Measurements from ENCODE around the gene RBMS3. TPM values are rescaled to one million over a fixed set of nuclear protein-coding genes. Genes with fewer than 3 reads are reported as not detected.

Gene RBMS3
- total and polyA plus RNA-seq, 2 of the 8 experiments (the other 6 are each of a cell fraction or from before 2014, with no cell fraction given) = 3.7 to 6.9 TPM

DNA sequence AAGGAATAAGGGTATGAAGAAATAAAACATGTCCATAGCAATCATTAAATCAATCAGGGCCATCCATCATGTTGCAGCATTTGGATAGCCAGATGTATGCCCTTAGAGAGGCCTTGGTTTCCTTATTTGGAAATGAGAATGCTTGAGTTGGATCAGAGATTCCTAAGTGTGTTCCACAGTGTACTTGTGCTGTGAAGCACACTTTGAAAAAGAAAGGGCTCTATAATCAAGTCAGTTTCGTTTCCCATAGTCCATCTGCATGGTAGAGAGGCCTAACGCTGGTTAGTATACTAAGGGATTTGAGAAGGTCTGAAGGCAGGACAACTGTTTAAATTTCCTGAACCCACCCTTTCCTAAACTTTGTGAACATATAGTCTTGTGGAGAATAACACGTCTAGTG is 30.9 kb downstream of the RBMS3 start (continued):
- TF ChIP-seq, protein P1, sequence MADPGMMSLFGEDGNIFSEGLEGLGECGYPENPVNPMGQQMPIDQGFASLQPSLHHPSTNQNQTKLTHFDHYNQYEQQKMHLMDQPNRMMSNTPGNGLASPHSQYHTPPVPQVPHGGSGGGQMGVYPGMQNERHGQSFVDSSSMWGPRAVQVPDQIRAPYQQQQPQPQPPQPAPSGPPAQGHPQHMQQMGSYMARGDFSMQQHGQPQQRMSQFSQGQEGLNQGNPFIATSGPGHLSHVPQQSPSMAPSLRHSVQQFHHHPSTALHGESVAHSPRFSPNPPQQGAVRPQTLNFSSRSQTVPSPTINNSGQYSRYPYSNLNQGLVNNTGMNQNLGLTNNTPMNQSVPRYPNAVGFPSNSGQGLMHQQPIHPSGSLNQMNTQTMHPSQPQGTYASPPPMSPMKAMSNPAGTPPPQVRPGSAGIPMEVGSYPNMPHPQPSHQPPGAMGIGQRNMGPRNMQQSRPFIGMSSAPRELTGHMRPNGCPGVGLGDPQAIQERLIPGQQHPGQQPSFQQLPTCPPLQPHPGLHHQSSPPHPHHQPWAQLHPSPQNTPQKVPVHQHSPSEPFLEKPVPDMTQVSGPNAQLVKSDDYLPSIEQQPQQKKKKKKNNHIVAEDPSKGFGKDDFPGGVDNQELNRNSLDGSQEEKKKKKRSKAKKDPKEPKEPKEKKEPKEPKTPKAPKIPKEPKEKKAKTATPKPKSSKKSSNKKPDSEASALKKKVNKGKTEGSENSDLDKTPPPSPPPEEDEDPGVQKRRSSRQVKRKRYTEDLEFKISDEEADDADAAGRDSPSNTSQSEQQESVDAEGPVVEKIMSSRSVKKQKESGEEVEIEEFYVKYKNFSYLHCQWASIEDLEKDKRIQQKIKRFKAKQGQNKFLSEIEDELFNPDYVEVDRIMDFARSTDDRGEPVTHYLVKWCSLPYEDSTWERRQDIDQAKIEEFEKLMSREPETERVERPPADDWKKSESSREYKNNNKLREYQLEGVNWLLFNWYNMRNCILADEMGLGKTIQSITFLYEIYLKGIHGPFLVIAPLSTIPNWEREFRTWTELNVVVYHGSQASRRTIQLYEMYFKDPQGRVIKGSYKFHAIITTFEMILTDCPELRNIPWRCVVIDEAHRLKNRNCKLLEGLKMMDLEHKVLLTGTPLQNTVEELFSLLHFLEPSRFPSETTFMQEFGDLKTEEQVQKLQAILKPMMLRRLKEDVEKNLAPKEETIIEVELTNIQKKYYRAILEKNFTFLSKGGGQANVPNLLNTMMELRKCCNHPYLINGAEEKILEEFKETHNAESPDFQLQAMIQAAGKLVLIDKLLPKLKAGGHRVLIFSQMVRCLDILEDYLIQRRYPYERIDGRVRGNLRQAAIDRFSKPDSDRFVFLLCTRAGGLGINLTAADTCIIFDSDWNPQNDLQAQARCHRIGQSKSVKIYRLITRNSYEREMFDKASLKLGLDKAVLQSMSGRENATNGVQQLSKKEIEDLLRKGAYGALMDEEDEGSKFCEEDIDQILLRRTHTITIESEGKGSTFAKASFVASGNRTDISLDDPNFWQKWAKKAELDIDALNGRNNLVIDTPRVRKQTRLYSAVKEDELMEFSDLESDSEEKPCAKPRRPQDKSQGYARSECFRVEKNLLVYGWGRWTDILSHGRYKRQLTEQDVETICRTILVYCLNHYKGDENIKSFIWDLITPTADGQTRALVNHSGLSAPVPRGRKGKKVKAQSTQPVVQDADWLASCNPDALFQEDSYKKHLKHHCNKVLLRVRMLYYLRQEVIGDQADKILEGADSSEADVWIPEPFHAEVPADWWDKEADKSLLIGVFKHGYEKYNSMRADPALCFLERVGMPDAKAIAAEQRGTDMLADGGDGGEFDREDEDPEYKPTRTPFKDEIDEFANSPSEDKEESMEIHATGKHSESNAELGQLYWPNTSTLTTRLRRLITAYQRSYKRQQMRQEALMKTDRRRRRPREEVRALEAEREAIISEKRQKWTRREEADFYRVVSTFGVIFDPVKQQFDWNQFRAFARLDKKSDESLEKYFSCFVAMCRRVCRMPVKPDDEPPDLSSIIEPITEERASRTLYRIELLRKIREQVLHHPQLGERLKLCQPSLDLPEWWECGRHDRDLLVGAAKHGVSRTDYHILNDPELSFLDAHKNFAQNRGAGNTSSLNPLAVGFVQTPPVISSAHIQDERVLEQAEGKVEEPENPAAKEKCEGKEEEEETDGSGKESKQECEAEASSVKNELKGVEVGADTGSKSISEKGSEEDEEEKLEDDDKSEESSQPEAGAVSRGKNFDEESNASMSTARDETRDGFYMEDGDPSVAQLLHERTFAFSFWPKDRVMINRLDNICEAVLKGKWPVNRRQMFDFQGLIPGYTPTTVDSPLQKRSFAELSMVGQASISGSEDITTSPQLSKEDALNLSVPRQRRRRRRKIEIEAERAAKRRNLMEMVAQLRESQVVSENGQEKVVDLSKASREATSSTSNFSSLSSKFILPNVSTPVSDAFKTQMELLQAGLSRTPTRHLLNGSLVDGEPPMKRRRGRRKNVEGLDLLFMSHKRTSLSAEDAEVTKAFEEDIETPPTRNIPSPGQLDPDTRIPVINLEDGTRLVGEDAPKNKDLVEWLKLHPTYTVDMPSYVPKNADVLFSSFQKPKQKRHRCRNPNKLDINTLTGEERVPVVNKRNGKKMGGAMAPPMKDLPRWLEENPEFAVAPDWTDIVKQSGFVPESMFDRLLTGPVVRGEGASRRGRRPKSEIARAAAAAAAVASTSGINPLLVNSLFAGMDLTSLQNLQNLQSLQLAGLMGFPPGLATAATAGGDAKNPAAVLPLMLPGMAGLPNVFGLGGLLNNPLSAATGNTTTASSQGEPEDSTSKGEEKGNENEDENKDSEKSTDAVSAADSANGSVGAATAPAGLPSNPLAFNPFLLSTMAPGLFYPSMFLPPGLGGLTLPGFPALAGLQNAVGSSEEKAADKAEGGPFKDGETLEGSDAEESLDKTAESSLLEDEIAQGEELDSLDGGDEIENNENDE (IDR thresholded peaks at IDR 0.05; ENCODE audit: insufficient replicate concordance, low read length) = no peak
- no peak for TF ChIP-seq SP1 (IDR thresholded peaks at IDR 0.05; ENCODE audit: low read depth, low read length)
- TF ChIP-seq GTF2F1 (IDR thresholded peaks at IDR 0.05; ENCODE audit: borderline replicate concordance, low read depth, low read length) = no peak
